HAP-1 (cell line): ENCODE measurements around the gene ATF7IP.
A peak's percentile ranks its signal among the peaks of the same experiment; 100 is the strongest.
"Not testable (repeated sequence)": the region's sequence is repeated elsewhere in the genome, so short reads cannot be mapped to it uniquely, and the experiment has no call there.

Experiments used
- DNase-seq, 2 experiments: peaks; one replicate each; pipeline ENCODE4 v3.0.0-alpha.2; 2016 to 2020; ENCODE audit warnings: low spot score in 2 of 2
- H3K27me3 ChIP-seq: fragments of 250-450 bp; sonication (Bioruptor Pico); 2 replicates; pipeline ENCODE4 v1.5.1; 2020; ENCODE audit warnings: low read depth, mild to moderate bottlenecking, moderate library complexity
- H3K36me3 ChIP-seq: fragments of 250-450 bp; sonication (Bioruptor Pico); replicated peaks from 2 replicates; pipeline ENCODE4 v1.5.1; 2020; ENCODE audit warnings: mild to moderate bottlenecking
- H3K4me1 ChIP-seq: fragments of 250-450 bp; sonication (Bioruptor Pico); 2 replicates; pipeline ENCODE4 v1.5.1; 2020; ENCODE audit warnings: mild to moderate bottlenecking
- H3K4me3 ChIP-seq: fragments of 250-450 bp; sonication (Bioruptor Pico); 2 replicates; pipeline ENCODE4 v1.5.1; 2020; ENCODE audit warnings: mild to moderate bottlenecking, moderate library complexity
- H3K9me3 ChIP-seq: fragments of 250-450 bp; sonication (Bioruptor Pico); 2 replicates; pipeline ENCODE4 v1.5.1; 2020; ENCODE audit warnings: mild to moderate bottlenecking, moderate library complexity
- in situ Hi-C: fragments of 300-500 bp; cut with MboI; formaldehyde crosslinking; loops from 3 replicates; pipeline ENCODE4 v1.14.3; 2020; ENCODE audit warnings: low sequenced_read_pairs, inconsistent platforms, mixed read lengths

Gene ATF7IP

GRCh38 chr12:14390449-14390848 is 25.0 kb downstream of the ATF7IP start:
- in situ Hi-C loops, result loop anchor here (10.0 kb wide), 1 partner anchor 136 kb away; no protein-coding TSS in a partner anchor
- no peak overlapping the region for H3K4me3 ChIP-seq
- peaks cover 3% of the 10 kb centered on the region; the same call in 1 of the 2 replicates for H3K9me3 ChIP-seq
- no peaks in the 10 kb centered on the region for H3K27me3 ChIP-seq
- no peaks in the 10 kb centered on the region for H3K36me3 ChIP-seq
- DNase-seq, result no peak
- peaks cover 33% of the 10 kb centered on the region for H3K4me1 ChIP-seq

GRCh38 chr12:14390870-14391530 is 25.5 kb downstream of the ATF7IP start:
- in situ Hi-C loops, result loop anchor here (10.0 kb wide), 1 partner anchor 136 kb away; no protein-coding TSS in a partner anchor
- Histone ChIP-seq H3K9me3 (no peaks in the 10 kb centered on the region; the same call in 1 of the 2 replicates), H3K4me3 (no peak overlapping the region), H3K36me3 (no peaks in the 10 kb centered on the region; the same call in 1 of the 2 replicates), H3K4me1 (peaks cover 28% of the 10 kb centered on the region), H3K27me3 (no peaks in the 10 kb centered on the region)
- DNase-seq, result no peak

- Histone ChIP-seq H3K27me3 (no peaks in the 10 kb centered on the region), H3K36me3 (no peaks in the 10 kb centered on the region; the same call in 1 of the 2 replicates), H3K4me3 (no peak overlapping the region), H3K9me3 (no peaks in the 10 kb centered on the region), H3K4me1 (peaks cover 36% of the 10 kb centered on the region)
- no peak for DNase-seq
- in situ Hi-C loops, result loop anchor here (10.0 kb wide), 1 partner anchor 139 kb away; no protein-coding TSS in a partner anchor
Measured at GRCh38 chr12:14393751-14394150, 28.3 kb downstream of the ATF7IP start.

GRCh38 chr12:14394317-14395073 is 29.0 kb downstream of the ATF7IP start:
- DNase-seq, result peak; percentile 56 to 89
- no peak overlapping the region for H3K4me3 ChIP-seq
- H3K27me3 ChIP-seq, result no peaks in the 10 kb centered on the region
- no peaks in the 10 kb centered on the region for H3K9me3 ChIP-seq
- peaks cover 36% of the 10 kb centered on the region for H3K4me1 ChIP-seq
- H3K36me3 ChIP-seq, result no peaks in the 10 kb centered on the region; the same call in 1 of the 2 replicates
- in situ Hi-C loops, result loop anchor here (10.0 kb wide), 1 partner anchor 140 kb away; no protein-coding TSS in a partner anchor

- Histone ChIP-seq H3K27me3 (no peaks in the 10 kb centered on the region), H3K36me3 (no peaks in the 10 kb centered on the region; the same call in 1 of the 2 replicates), H3K4me3 (no peak overlapping the region), H3K9me3 (0 out of 2 replicates have a peak, but pooled peaks cover 2% of the 10 kb centered on the region), H3K4me1 (peaks cover 36% of the 10 kb centered on the region)
- in situ Hi-C loops, result loop anchor here (10.0 kb wide), 1 partner anchor 140 kb away; no protein-coding TSS in a partner anchor
- no peak for DNase-seq
Measured at GRCh38 chr12:14395074-14395778, 29.7 kb downstream of the ATF7IP start.

GRCh38 chr12:14396071-14396470 is 30.6 kb downstream of the ATF7IP start:
- DNase-seq, result no peak
- no peaks in the 10 kb centered on the region; the same call in 1 of the 2 replicates for H3K36me3 ChIP-seq

GRCh38 chr12:14399871-14400270 is 34.4 kb downstream of the ATF7IP start:
- Histone ChIP-seq H3K36me3 (no peaks in the 10 kb centered on the region; the same call in 1 of the 2 replicates), H3K4me1 (peaks cover 32% of the 10 kb centered on the region), H3K27me3 (no peaks in the 10 kb centered on the region), H3K4me3 (no peak overlapping the region), H3K9me3 (peaks cover 2% of the 10 kb centered on the region; the same call in 1 of the 2 replicates)
- in situ Hi-C loops, result loop anchor here (10.0 kb wide), 1 partner anchor 145 kb away; no protein-coding TSS in a partner anchor
- no peak for DNase-seq

More at GRCh38 chr12:14396071-14396470, 30.6 kb downstream of the ATF7IP start:
- H3K27me3 ChIP-seq, result no peaks in the 10 kb centered on the region
- H3K4me3 ChIP-seq, result no peak overlapping the region
- peaks cover 36% of the 10 kb centered on the region for H3K4me1 ChIP-seq
- in situ Hi-C loops, result loop anchor here (10.0 kb wide), 1 partner anchor 141 kb away; no protein-coding TSS in a partner anchor
- peaks cover 2% of the 10 kb centered on the region; the same call in 1 of the 2 replicates for H3K9me3 ChIP-seq

- Histone ChIP-seq H3K36me3 (no peaks in the 10 kb centered on the region; the same call in 1 of the 2 replicates), H3K4me1 (peaks cover 26% of the 10 kb centered on the region), H3K9me3 (peaks cover 2% of the 10 kb centered on the region; the same call in 1 of the 2 replicates), H3K4me3 (no peak overlapping the region), H3K27me3 (no peaks in the 10 kb centered on the region)
- no peak for DNase-seq
- in situ Hi-C loops, result no loop called here
Measured at GRCh38 chr12:14400599-14400998, 35.1 kb downstream of the ATF7IP start.

GRCh38 chr12:14401267-14401666 is 35.8 kb downstream of the ATF7IP start:
- peaks cover 26% of the 10 kb centered on the region for H3K4me1 ChIP-seq
- in situ Hi-C loops, H3K27me3 ChIP-seq, DNase-seq, H3K36me3 ChIP-seq, H3K4me3 ChIP-seq, H3K9me3 ChIP-seq: not testable (repeated sequence)

GRCh38 chr12:14402697-14403096 is 37.2 kb downstream of the ATF7IP start:
- H3K4me1 ChIP-seq, result peaks cover 20% of the 10 kb centered on the region
- DNase-seq, result peak; percentile 19 to 54
- peaks cover 2% of the 10 kb centered on the region; the same call in 1 of the 2 replicates for H3K9me3 ChIP-seq
- H3K36me3 ChIP-seq, result no peaks in the 10 kb centered on the region
- H3K27me3 ChIP-seq, result no peaks in the 10 kb centered on the region
- no peak overlapping the region for H3K4me3 ChIP-seq
- in situ Hi-C loops, result no loop called here

GRCh38 chr12:14403293-14403692 is 37.8 kb downstream of the ATF7IP start:
- Histone ChIP-seq H3K4me1 (peaks cover 18% of the 10 kb centered on the region), H3K4me3 (no peak overlapping the region), H3K36me3 (no peaks in the 10 kb centered on the region), H3K27me3 (no peaks in the 10 kb centered on the region), H3K9me3 (peaks cover 2% of the 10 kb centered on the region; the same call in 1 of the 2 replicates)
- no peak for DNase-seq
- in situ Hi-C loops, result no loop called here

GRCh38 chr12:14403711-14404196 is 38.3 kb downstream of the ATF7IP start:
- Histone ChIP-seq H3K36me3 (no peaks in the 10 kb centered on the region), H3K27me3 (no peaks in the 10 kb centered on the region), H3K9me3 (peaks cover 2% of the 10 kb centered on the region; the same call in 1 of the 2 replicates), H3K4me1 (peaks cover 18% of the 10 kb centered on the region), H3K4me3 (no peak overlapping the region)
- in situ Hi-C loops, result no loop called here
- DNase-seq, result peak; percentile 51 to 84

- H3K4me1 ChIP-seq, result peaks cover 18% of the 10 kb centered on the region
- H3K36me3 ChIP-seq, in situ Hi-C loops, H3K27me3 ChIP-seq, DNase-seq, H3K9me3 ChIP-seq, H3K4me3 ChIP-seq: not testable (repeated sequence)
Measured at GRCh38 chr12:14405407-14405806, 39.9 kb downstream of the ATF7IP start.
